K562 (cell line): Measurements from ENCODE around the gene HOXC11.

Experiments used
- POLR3A ChIP-seq: IDR thresholded peaks from 2 replicates; pipeline ENCODE4 v1.6.1; 2011; ENCODE audit warnings: borderline replicate concordance, mild to moderate bottlenecking, moderate library complexity; ENCODE audit not compliant: insufficient read length, insufficient read depth; ENCODE audit errors: extremely low read depth
- SIN3A ChIP-seq, 2 experiments: fragments of 150-350 bp in 1 of 2; IDR thresholded peaks; 2 replicates each; pipeline ENCODE4 v1.6.1; 2011 to 2016; ENCODE audit warnings: borderline replicate concordance in 2 of 2, low read depth in 2 of 2, low read length in 2 of 2, mild to moderate bottlenecking in 2 of 2, moderate library complexity in 2 of 2; ENCODE audit not compliant: control insufficient read depth in 1 of 2

- TF ChIP-seq SIN3A (IDR thresholded peaks at IDR 0.05; ENCODE audit: borderline replicate concordance in 2 of 2, control insufficient read depth in 1 of 2, low read depth in 2 of 2, low read length in 2 of 2) (no peak), POLR3A (no peak)
Observed at GRCh38 chr12:53977596-53978445, 4.9 kb downstream of the HOXC11 start.
